IMR-90 (cell line): Measurements from ENCODE around the gene ITGB5. TPM values are rescaled to one million over a fixed set of nuclear protein-coding genes. Genes with fewer than 3 reads are reported as not detected.
A peak's percentile ranks its signal among the peaks of the same experiment; 100 is the strongest.

Source experiments
- ATAC-seq: fragments of 200-7000 bp; cut with Tn5 transposase; 2 replicates; pipeline ENCODE4 v1.9.1; 2020; ENCODE audit warnings: low read depth, mild to moderate bottlenecking, moderate library complexity
- BruUV-seq: library from RNA; stranded (reverse); fragments of 400-500 nt; replicated peaks from 2 replicates; lab custom pipeline; 2021; lab: Mats Ljungman, UMichigan
- CTCF ChIA-PET: fragments of 300-600 bp; formaldehyde crosslinking; extraction: SDS; loops from one replicate; lab custom pipeline; 2021; ENCODE audit warnings: antibody characterized with exemption; lab: Yijun Ruan, JAX
- POLR2A ChIA-PET: fragments of 300-600 bp; sonication (Branson Sonifier 250); formaldehyde crosslinking; loops from one replicate; lab custom pipeline; 2022; ENCODE audit warnings: antibody characterized with exemption; ENCODE audit not compliant: unreplicated experiment; lab: Charles Lee
- DNase-seq: peaks from one replicate; pipeline ENCODE4 v3.0.0; 2013
- H2AFZ ChIP-seq: replicated peaks from 2 replicates; pipeline ENCODE3; 2013; ENCODE audit warnings: low read length, mild to moderate bottlenecking; ENCODE audit not compliant: poor library complexity
- H2AK5ac ChIP-seq: 2 replicates; pipeline ENCODE4 v1.6.1; 2013; ENCODE audit warnings: low read depth, low read length, inconsistent platforms
- H2AK9ac ChIP-seq: replicated peaks from 2 replicates; pipeline ENCODE3; 2013; ENCODE audit warnings: mild to moderate bottlenecking, low read depth, low read length, moderate library complexity; ENCODE audit not compliant: poor library complexity
- H2BK120ac ChIP-seq: 2 replicates; pipeline ENCODE4 v1.6.1; 2013; ENCODE audit warnings: low read depth, low read length, inconsistent platforms
- H2BK15ac ChIP-seq: 3 replicates; pipeline ENCODE4 v1.6.1; 2013; ENCODE audit warnings: low read depth, low read length, inconsistent platforms
- H2BK20ac ChIP-seq: 2 replicates; pipeline ENCODE4 v1.6.1; 2013; ENCODE audit warnings: low read depth, mild to moderate bottlenecking, inconsistent platforms, low read length, moderate library complexity
- H2BK5ac ChIP-seq: 2 replicates; pipeline ENCODE4 v1.6.1; 2013; ENCODE audit warnings: mild to moderate bottlenecking, low read depth, low read length, inconsistent platforms; ENCODE audit not compliant: poor library complexity, severe bottlenecking
- H3K14ac ChIP-seq: replicated peaks from 2 replicates; pipeline ENCODE4 v1.6.1; 2013; ENCODE audit warnings: low read depth, low read length, inconsistent platforms
- H3K18ac ChIP-seq: 2 replicates; pipeline ENCODE4 v1.6.1; 2013; ENCODE audit warnings: low read depth, low read length, control low read depth
- H3K23ac ChIP-seq: 2 replicates; pipeline ENCODE4 v1.6.1; 2013; ENCODE audit warnings: low read depth, low read length, inconsistent platforms
- H3K27ac ChIP-seq: 2 replicates; pipeline ENCODE4 v1.5.1; 2013; ENCODE audit warnings: mild to moderate bottlenecking, control low read depth, low read length; ENCODE audit not compliant: insufficient read depth
- H3K27me3 ChIP-seq: 2 replicates; pipeline ENCODE4 v1.6.1; 2013; ENCODE audit warnings: low read length; ENCODE audit not compliant: control insufficient read depth, insufficient read depth
- H3K36me3 ChIP-seq: 2 replicates; pipeline ENCODE4 v1.6.1; 2013; ENCODE audit warnings: low read length, mixed read lengths; ENCODE audit not compliant: control insufficient read depth, insufficient read depth
- H3K4ac ChIP-seq: 2 replicates; pipeline ENCODE4 v1.6.1; 2013; ENCODE audit warnings: low read depth, low read length, inconsistent platforms
- H3K4me1 ChIP-seq: 2 replicates; pipeline ENCODE4 v1.6.1; 2013; ENCODE audit warnings: low read length, mixed read lengths; ENCODE audit not compliant: control insufficient read depth, insufficient read depth
- H3K4me2 ChIP-seq: 2 replicates; pipeline ENCODE4 v1.6.1; 2013; ENCODE audit warnings: low read depth, mild to moderate bottlenecking, control low read depth, low read length, moderate library complexity
- H3K4me3 ChIP-seq: 2 replicates; pipeline ENCODE4 v1.5.1; 2013; ENCODE audit warnings: low read depth, mild to moderate bottlenecking, control low read depth, low read length, moderate library complexity; ENCODE audit not compliant: insufficient read depth
- H3K56ac ChIP-seq: 2 replicates; pipeline ENCODE4 v1.6.1; 2013; ENCODE audit warnings: low read length, inconsistent platforms; ENCODE audit not compliant: insufficient read depth; ENCODE audit errors: extremely low read depth
- H3K79me1 ChIP-seq, 2 experiments: 2 replicates each; pipeline ENCODE4 v1.6.1; 2013; ENCODE audit warnings: low read length in 2 of 2, inconsistent platforms in 1 of 2, low read depth in 1 of 2
- H3K9ac ChIP-seq: 2 replicates; pipeline ENCODE4 v1.6.1; 2013; ENCODE audit warnings: low read depth, low read length, control low read depth
- H3K9me1 ChIP-seq: 2 replicates; pipeline ENCODE4 v1.6.1; 2013; ENCODE audit warnings: low read length, inconsistent platforms; ENCODE audit not compliant: insufficient read depth
- H3K9me3 ChIP-seq: 2 replicates; pipeline ENCODE4 v1.6.1; 2013; ENCODE audit warnings: low read length; ENCODE audit not compliant: control insufficient read depth, insufficient read depth
- H4K20me1 ChIP-seq: 2 replicates; pipeline ENCODE4 v1.6.1; 2013; ENCODE audit warnings: low read length, inconsistent platforms; ENCODE audit not compliant: insufficient read depth
- H4K5ac ChIP-seq: 2 replicates; pipeline ENCODE4 v1.6.1; 2013; ENCODE audit warnings: mild to moderate bottlenecking, low read depth, low read length, control low read depth
- H4K8ac ChIP-seq, 2 experiments: 2 replicates each; pipeline ENCODE4 v1.6.1; 2013; ENCODE audit warnings: low read depth in 2 of 2, low read length in 2 of 2, control low read depth in 1 of 2, inconsistent platforms in 1 of 2
- H4K91ac ChIP-seq: 2 replicates; pipeline ENCODE4 v1.6.1; 2013; ENCODE audit warnings: low read depth, low read length, inconsistent platforms; ENCODE audit not compliant: insufficient read depth
- BHLHE40 ChIP-seq: fragments of 150-350 bp; IDR thresholded peaks from 2 replicates; pipeline ENCODE4 v1.6.1; 2016; ENCODE audit warnings: mild to moderate bottlenecking, low read depth, low read length
- CEBPB ChIP-seq: IDR thresholded peaks from 2 replicates; pipeline ENCODE4 v1.6.1; 2012; ENCODE audit warnings: low read depth, low read length, improper control_type of control experiment
- MAFK ChIP-seq: IDR thresholded peaks from 2 replicates; pipeline ENCODE4 v1.6.1; 2012; ENCODE audit warnings: low read depth, low read length, improper control_type of control experiment
- MXI1 ChIP-seq: IDR thresholded peaks from 2 replicates; pipeline ENCODE4 v1.6.1; 2012; ENCODE audit warnings: low read depth, mild to moderate bottlenecking, low read length, moderate library complexity, borderline replicate concordance
- RCOR1 ChIP-seq: IDR thresholded peaks from 2 replicates; pipeline ENCODE4 v1.6.1; 2012; ENCODE audit warnings: mild to moderate bottlenecking, low read length, improper control_type of control experiment; ENCODE audit not compliant: insufficient replicate concordance
- USF2 ChIP-seq: fragments of 150-350 bp; IDR thresholded peaks from 2 replicates; pipeline ENCODE4 v1.6.1; 2017; ENCODE audit warnings: mild to moderate bottlenecking, antibody characterized with exemption, low read length, low read depth
- WGBS, 2 experiments: methylation state at CpG; one replicate each; pipeline versions ENCODE4 v1.1.5 to v1.1.7; 2013; ENCODE audit warnings: missing lambda C conversion rate in 2 of 2; ENCODE audit not compliant: insufficient read length in 1 of 2; ENCODE audit errors: extremely low coverage in 2 of 2; 5-methylcytosine and 5-hydroxymethylcytosine counted together
- dilution Hi-C: fragments of 300-500 bp; cut with HindIII; formaldehyde crosslinking; loops from one replicate; pipeline ENCODE4 v1.14.3; 2018; ENCODE audit warnings: low sequenced_read_pairs; ENCODE audit not compliant: unreplicated experiment
- in situ Hi-C: fragments of 300-500 bp; cut with MboI; formaldehyde crosslinking; loops from 3 replicates; pipeline ENCODE4 v1.14.3; 2019; ENCODE audit warnings: low sequenced_read_pairs, inconsistent platforms, mixed read lengths
- intact Hi-C: fragments of 100-400 bp; cut with micrococcal nuclease; formaldehyde crosslinking; loops from 2 replicates; pipeline ENCODE4 v1.10.0; 2022
- polyA plus RNA-seq, 3 experiments: library from polyadenylated mRNA; depleted of rRNA; stranded (reverse); fragments of >200 nt; gene quantifications; 2 replicates each; pipeline ENCODE4 v1.2.3, GENCODE V29; 2012; ENCODE audit warnings: low replicate concordance in 1 of 3
- total RNA-seq: library from RNA; depleted of rRNA; stranded (reverse); fragments of >200 nt; gene quantifications from 2 replicates; pipeline ENCODE4 v1.2.3, GENCODE V29; 2012

Gene ITGB5
- total and polyA plus RNA-seq, 2 of the 4 experiments (the other 2 are of a cell fraction), result 85.0 to 101 TPM

GRCh38 chr3:124780761-124781475, 106.2 kb downstream of the ITGB5 start:
- Histone ChIP-seq H3K9me3 (no peaks in the 10 kb centered on the region), H4K8ac (peak overlapping the region; percentile 19 to 92), H2BK120ac (peak overlapping the region; percentile 87), H3K4ac (peak overlapping the region; percentile 92), H3K9ac (0 out of 2 replicates have a peak overlapping the region, but pooled peaks have one; percentile 13), H3K4me3 (no peak overlapping the region), H3K18ac (peak overlapping the region; percentile 68), H3K27ac (peak overlapping the region; percentile 71), H2BK5ac (peak overlapping the region; percentile 81), H2BK20ac (peak overlapping the region; percentile 91), H3K36me3 (peaks cover 10% of the 10 kb centered on the region; the same call in 1 of the 2 replicates), H3K56ac (peak overlapping the region; percentile 45), H3K23ac (peak overlapping the region; percentile 91), H3K4me2 (peak overlapping the region; percentile 18), H3K14ac (peak overlapping the region; percentile 76), H4K91ac (peak overlapping the region; percentile 77), H2AK9ac (peak overlapping the region; percentile 93), H2AFZ (peak overlapping the region; percentile 92), H3K27me3 (no peaks in the 10 kb centered on the region), H2AK5ac (peak overlapping the region; percentile 96), H2BK15ac (peak overlapping the region; percentile 89; the same call in 2 of the 3 replicates), H3K9me1 (peaks cover 50% of the 10 kb centered on the region), H3K79me1 (peaks cover 11 to 82% of the 10 kb centered on the region in 2 experiments), H3K4me1 (peaks cover 29% of the 10 kb centered on the region), H4K5ac (peak overlapping the region; percentile 63), H4K20me1 (peaks cover 14% of the 10 kb centered on the region; the same call in 1 of the 2 replicates)
- intact Hi-C loops, result no loop called here
- dilution Hi-C loops, result no loop called here
- TF ChIP-seq MAFK, result 0 out of 2 replicates have a peak, but pooled peaks have one; percentile 4
- TF ChIP-seq MXI1, result 0 out of 2 replicates have a peak, but pooled peaks have one; percentile 8
- TF ChIP-seq CEBPB, result peak; percentile 87
- no peak for TF ChIP-seq USF2
- TF ChIP-seq BHLHE40, result no peak
- TF ChIP-seq RCOR1, result no peak
- ChIA-PET CTCF (no interaction called here), POLR2A (no interaction called here)
- peak; percentile 58 for DNase-seq
- no TSS peak for BruUV-seq
- peak; percentile 62 for ATAC-seq
- in situ Hi-C loops, result no loop called here
- no CpG with 5 or more reads among the region's 15 CpGs for WGBS, 2 experiments
